HL-60 (cell line): ENCODE data around the gene CDH5.

Experiments
- DNase-seq, 2 experiments: peaks; one replicate each; pipeline ENCODE4 v3.0.0-alpha.2; 2010 to 2020; ENCODE audit warnings: low read depth in 1 of 2, low spot score in 1 of 2
- H3K27ac ChIP-seq: fragments of 250-450 bp; sonication (Bioruptor Pico); replicated peaks from 2 replicates; pipeline ENCODE4 v1.5.1; 2020; ENCODE audit warnings: mild to moderate bottlenecking, moderate library complexity
- H3K27me3 ChIP-seq: fragments of 250-450 bp; sonication (Bioruptor Pico); 2 replicates; pipeline ENCODE4 v1.5.1; 2021; ENCODE audit warnings: mild to moderate bottlenecking, moderate library complexity; ENCODE audit not compliant: insufficient read depth, poor library complexity, severe bottlenecking
- H3K4me3 ChIP-seq: replicated peaks from 2 replicates; pipeline ENCODE4 v1.5.1; 2011; ENCODE audit warnings: mild to moderate bottlenecking, control low read depth, low read length; ENCODE audit not compliant: insufficient read depth
- CTCF ChIP-seq: IDR thresholded peaks from one replicate; pipeline ENCODE4 v1.5.1; 2011; ENCODE audit warnings: low read length, control low read depth, inconsistent platforms; ENCODE audit not compliant: insufficient read depth
- GABPA ChIP-seq: IDR thresholded peaks from 2 replicates; pipeline ENCODE4 v1.6.1; 2012; ENCODE audit warnings: low read depth
- POLR2AphosphoS5 ChIP-seq: IDR thresholded peaks from 2 replicates; pipeline ENCODE4 v1.6.1; 2012; ENCODE audit warnings: low read depth
- REST ChIP-seq: IDR thresholded peaks from 2 replicates; pipeline ENCODE4 v1.6.1; 2012; ENCODE audit warnings: low read depth; ENCODE audit not compliant: insufficient replicate concordance
- SPI1 ChIP-seq: IDR thresholded peaks from 2 replicates; pipeline ENCODE4 v1.6.1; 2012; ENCODE audit warnings: low read depth, mild to moderate bottlenecking, borderline replicate concordance

CDH5 gene

GRCh38 chr16:66385415-66385814 lies 18.9 kb downstream of the CDH5 start:
- no peaks in the 10 kb centered on the region for H3K27me3 ChIP-seq
- TF ChIP-seq CTCF: no peak
- no peak for TF ChIP-seq POLR2AphosphoS5
- TF ChIP-seq SPI1: no peak
- no peak for DNase-seq

GRCh38 chr16:66386629-66387622 lies 20.4 kb downstream of the CDH5 start:
- no peak for DNase-seq
- H3K27ac ChIP-seq: no peak overlapping the region
- H3K27me3 ChIP-seq: no peaks in the 10 kb centered on the region
- TF ChIP-seq POLR2AphosphoS5: no peak
- no peak for TF ChIP-seq SPI1
- no peak for TF ChIP-seq CTCF
- no peak for TF ChIP-seq GABPA
- TF ChIP-seq REST: no peak
- H3K4me3 ChIP-seq: no peak overlapping the region

More at GRCh38 chr16:66385415-66385814, 18.9 kb downstream of the CDH5 start:
- H3K27ac ChIP-seq: no peak overlapping the region
- no peak overlapping the region for H3K4me3 ChIP-seq

- H3K27me3 ChIP-seq: no peaks in the 10 kb centered on the region
- TF ChIP-seq GABPA: no peak
- no peak for TF ChIP-seq POLR2AphosphoS5
- TF ChIP-seq CTCF: no peak
- no peak overlapping the region for H3K4me3 ChIP-seq
- no peak overlapping the region for H3K27ac ChIP-seq
- no peak for DNase-seq
Measured at GRCh38 chr16:66387817-66388332, 21.4 kb downstream of the CDH5 start.

- Histone ChIP-seq H3K4me3 (no peak overlapping the region), H3K27ac (no peak overlapping the region), H3K27me3 (no peaks in the 10 kb centered on the region)
- TF ChIP-seq POLR2AphosphoS5 (no peak), CTCF (no peak), REST (no peak), GABPA (no peak), SPI1 (no peak)
- DNase-seq: no peak
Measured at GRCh38 chr16:66388350-66389139, 22.1 kb downstream of the CDH5 start.
